GM12865 (cell line): Measurements from ENCODE around the gene OR2Y1.
"Not testable (repeated sequence)": the region's sequence is repeated elsewhere in the genome, so short reads cannot be mapped to it uniquely, and the experiment has no call there.

ENCODE experiments used
- DNase-seq: peaks from one replicate; pipeline ENCODE4 v3.0.0; 2010; ENCODE audit warnings: low read depth
- H3K4me3 ChIP-seq: 2 replicates; pipeline ENCODE4 v1.5.1; 2011; ENCODE audit warnings: mild to moderate bottlenecking, low read depth, low read length, control low read depth
- TF ChIP-seq, protein P1 (sequence below): IDR thresholded peaks from 2 replicates; pipeline ENCODE4 v1.5.1; 2011; ENCODE audit warnings: low read length, control low read depth, low read depth, inconsistent platforms; ENCODE audit not compliant: insufficient read depth; ENCODE audit errors: missing control alignments

Gene OR2Y1, protein sequence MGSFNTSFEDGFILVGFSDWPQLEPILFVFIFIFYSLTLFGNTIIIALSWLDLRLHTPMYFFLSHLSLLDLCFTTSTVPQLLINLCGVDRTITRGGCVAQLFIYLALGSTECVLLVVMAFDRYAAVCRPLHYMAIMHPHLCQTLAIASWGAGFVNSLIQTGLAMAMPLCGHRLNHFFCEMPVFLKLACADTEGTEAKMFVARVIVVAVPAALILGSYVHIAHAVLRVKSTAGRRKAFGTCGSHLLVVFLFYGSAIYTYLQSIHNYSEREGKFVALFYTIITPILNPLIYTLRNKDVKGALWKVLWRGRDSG

DNA sequence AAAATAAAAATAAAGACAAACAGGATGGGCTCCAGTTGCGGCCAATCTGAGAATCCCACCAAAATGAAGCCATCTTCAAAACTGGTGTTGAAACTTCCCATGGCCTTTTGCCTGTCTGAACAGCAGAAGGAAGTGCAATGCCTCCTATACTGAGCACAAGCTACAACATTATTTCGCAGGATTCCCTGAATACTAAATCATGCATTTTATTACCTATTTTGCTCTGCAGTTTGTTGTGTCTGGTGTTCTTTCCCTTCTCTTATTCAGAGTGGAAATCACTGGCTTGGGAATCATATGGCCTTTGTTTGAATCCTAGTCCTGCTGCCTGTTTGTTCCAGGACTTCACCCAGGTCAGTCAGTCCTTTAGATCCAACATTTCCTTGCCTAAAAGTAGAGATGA lies at the start of gene OR2Y1:
TSS of gene OR2Y1 (minus strand) at position 101 of the 400 bp plus-strand sequence. CDS start at position 101, 0 bp downstream.
- no peak for DNase-seq
- no peak within 1 kb of the TSS for H3K4me3 ChIP-seq
- TF ChIP-seq, protein P1, sequence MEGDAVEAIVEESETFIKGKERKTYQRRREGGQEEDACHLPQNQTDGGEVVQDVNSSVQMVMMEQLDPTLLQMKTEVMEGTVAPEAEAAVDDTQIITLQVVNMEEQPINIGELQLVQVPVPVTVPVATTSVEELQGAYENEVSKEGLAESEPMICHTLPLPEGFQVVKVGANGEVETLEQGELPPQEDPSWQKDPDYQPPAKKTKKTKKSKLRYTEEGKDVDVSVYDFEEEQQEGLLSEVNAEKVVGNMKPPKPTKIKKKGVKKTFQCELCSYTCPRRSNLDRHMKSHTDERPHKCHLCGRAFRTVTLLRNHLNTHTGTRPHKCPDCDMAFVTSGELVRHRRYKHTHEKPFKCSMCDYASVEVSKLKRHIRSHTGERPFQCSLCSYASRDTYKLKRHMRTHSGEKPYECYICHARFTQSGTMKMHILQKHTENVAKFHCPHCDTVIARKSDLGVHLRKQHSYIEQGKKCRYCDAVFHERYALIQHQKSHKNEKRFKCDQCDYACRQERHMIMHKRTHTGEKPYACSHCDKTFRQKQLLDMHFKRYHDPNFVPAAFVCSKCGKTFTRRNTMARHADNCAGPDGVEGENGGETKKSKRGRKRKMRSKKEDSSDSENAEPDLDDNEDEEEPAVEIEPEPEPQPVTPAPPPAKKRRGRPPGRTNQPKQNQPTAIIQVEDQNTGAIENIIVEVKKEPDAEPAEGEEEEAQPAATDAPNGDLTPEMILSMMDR: no peak

DNA sequence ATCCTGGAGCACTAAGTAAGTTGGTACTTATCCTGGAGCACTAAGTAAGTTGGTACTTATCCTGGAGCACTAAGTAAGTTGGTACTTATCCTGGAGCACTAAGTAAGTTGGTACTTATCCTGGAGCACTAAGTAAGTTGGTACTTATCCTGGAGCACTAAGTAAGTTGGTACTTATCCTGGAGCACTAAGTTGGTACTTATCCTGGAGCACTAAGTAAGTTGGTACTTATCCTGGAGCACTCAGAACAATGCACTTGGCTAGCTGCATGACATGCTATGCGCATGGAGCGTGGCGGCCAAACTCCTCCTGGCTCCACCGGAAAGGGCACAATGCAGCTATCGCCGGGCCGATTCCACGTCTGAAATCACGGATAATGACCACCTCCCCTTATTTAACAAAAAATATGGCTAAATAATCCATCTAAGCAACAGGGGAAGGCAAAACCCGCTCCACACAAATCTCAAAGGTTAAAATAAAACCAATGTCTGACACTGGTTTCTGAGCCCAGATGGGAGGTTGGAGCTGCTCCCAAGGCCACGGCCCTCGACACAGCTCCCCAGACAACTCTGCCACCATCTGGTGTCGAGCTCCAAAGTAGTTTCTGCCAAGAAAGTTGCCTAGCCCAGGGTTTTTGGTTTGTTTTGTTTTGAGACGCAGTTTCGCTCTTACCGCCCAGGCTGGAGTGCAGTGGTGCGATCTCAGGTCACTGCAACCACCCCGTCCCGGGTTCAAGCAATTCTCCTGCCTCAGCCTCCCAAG lies 49.0 kb upstream of the OR2Y1 start:
- not testable (repeated sequence) for H3K4me3 ChIP-seq, DNase-seq

DNA sequence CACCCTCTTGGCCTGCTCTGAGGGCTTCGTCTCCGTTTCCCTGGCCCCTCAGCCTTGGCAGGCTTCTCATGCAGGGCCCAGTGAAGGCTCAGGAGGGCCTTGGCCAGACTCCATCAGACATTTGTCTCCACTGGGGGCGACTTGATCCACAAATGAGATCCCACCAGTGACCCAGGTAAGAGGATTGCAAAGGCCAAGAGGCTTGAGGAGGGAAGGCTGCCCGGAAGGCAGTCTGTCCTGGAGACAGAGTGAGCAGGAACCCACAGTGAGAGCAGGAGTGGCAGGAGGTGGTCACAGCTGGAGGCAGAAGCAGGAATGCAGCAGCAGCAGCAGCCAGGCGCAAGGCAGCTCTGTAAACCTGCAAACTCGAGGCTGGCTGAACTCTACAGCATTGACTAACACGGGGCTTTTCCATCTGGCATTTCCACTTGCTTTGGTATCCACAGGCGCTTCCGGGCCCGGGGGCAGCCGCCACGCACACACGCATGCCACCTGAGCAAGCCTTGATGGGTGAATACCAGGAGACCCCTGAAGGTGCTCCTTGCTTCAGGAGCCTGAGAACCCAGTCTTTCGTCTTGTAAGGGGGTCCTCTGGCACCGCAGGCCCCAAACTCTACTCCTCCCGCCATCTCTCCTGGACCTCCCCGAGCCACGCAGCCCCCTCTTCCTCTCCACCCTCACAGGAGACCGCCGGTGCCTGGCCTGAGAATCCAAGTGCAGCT lies 48.0 kb upstream of the OR2Y1 start:
- DNase-seq: no peak
- H3K4me3 ChIP-seq: no peak overlapping the region
- TF ChIP-seq, protein P1: no peak

DNA sequence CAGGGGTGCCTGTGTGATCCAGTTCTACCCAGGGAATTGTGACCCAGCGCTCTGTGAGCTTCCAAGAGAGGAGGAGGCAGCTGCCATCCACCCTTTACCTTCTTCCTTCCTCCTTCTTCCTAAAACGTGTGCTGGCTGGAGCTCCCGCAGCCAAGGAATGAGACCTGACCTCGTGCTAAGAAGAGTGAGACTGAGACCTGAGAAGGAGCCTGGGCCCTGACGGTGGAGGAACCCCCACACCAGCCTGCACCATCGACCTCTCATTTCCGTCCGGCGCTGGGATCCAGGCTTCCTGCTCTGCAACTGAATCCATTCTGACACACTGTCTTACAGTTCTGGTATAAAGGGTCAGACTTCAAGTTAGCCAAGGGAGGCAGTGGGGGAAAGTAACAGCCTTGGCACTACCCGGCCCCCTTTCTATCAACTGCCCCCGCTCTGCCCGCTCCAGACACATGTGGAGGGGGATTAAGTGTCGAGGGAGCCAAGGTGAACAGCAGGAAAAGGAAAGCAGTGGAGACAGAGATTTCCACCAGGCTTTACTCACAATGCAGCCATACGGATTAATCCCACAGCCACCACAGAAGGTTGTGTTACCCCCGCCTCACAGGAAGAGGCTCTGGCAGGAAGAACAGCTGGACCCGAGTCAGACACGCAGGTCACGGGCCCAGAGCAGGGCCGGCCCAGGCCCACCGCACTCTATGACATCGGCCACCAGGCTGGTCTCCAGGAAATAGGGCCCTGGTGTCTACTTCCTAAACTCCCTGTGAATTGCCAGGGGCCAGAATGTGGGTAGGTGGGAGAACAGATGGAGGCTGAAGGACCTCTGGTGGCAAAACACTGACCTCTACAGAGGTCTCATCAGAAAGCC lies 46.9 kb upstream of the OR2Y1 start:
- DNase-seq: no peak
- TF ChIP-seq, protein P1: no peak
- H3K4me3 ChIP-seq: no peak overlapping the region

DNA sequence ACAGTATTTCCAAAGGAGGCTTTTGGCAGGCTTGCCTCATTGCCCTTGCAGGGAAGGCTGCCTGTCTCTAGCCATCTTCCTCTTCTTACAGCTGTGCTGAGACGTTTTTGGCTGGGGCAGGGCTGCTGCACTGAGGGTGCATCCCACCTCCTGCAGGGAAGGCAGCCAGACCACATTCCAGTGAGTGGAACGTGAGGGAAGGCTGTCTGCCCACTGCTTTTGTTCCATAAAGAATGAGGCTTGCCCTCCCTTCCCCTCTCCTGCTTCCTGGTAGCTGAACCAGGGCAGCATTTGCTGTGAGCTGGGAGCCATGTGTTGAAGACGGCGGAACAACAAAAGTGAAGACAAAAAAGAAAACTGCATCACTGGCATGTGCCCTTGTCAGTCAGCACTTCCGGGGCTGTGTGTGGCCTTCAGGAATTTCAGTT lies 46.0 kb upstream of the OR2Y1 start:
- TF ChIP-seq, protein P1: no peak
- DNase-seq: no peak
- H3K4me3 ChIP-seq: no peak overlapping the region

DNA sequence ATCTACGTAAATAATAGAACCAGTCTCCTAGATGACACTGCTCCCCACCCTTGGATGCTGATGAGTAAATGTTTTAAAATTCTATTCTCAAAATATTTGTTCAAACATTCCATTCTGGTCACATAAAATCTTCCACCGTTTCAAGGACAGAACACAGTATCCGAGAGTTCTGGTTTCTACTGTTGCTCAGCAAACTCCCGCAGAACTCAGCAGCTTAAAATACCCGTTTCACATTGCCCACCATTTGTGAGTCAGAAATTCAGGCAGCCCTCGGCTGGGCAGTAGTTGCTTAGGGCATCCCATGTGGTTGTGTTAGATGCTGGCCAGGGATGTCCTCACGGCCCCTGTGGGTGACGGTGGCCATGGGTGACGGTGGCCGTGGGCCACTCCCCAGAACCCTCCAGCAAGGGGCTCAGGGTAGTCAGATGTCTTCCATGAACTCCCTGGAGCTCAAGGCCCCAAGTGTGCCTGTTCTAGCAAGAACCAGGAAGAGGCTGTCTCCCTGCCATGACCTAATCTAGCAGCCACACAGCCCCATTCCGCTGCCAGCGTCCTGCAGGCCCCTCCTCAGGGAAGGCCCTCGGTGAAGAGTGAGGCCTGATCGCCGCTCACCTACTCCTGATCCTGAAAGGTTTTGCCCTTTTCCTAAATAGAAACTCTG lies 45.4 kb upstream of the OR2Y1 start:
- no peak for DNase-seq
- TF ChIP-seq, protein P1: no peak
- no peak overlapping the region for H3K4me3 ChIP-seq
